Activated CD8-positive, alpha-beta memory T cell treated with anti-CD3 and anti-CD28 coated beads for 1 hour (primary cell): ENCODE measurements around the gene MEF2A.
"Not testable (repeated sequence)": the region's sequence is repeated elsewhere in the genome, so short reads cannot be mapped to it uniquely, and the experiment has no call there.

Experiments used
- DNase-seq, 2 donors: peaks; one replicate each; pipeline ENCODE4 v3.0.0-alpha.2; 2020; ENCODE audit warnings: low read depth in 1 of 2; ENCODE audit errors: extremely low read depth in 1 of 2

The MEF2A gene

DNA sequence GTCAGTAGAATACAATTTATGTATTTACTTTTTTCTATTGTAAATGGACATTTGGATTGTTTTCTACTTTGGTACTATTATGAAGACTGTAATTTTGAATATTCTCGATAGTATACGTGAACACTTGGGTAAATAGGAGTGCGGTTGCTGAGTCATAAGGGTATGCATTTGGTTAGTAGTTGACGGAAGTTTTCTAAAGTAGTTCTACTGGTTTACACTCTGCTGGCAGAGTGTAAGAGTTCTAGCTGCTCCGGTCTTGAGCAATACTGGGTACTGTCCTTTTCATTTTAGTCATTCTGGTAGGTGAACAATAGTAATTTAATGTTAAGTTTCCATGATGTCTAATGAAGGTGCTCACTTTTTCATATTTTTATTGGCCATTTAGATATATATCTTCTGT, 70.0 kb downstream of the MEF2A start:
- DNase-seq, result no peak

DNA sequence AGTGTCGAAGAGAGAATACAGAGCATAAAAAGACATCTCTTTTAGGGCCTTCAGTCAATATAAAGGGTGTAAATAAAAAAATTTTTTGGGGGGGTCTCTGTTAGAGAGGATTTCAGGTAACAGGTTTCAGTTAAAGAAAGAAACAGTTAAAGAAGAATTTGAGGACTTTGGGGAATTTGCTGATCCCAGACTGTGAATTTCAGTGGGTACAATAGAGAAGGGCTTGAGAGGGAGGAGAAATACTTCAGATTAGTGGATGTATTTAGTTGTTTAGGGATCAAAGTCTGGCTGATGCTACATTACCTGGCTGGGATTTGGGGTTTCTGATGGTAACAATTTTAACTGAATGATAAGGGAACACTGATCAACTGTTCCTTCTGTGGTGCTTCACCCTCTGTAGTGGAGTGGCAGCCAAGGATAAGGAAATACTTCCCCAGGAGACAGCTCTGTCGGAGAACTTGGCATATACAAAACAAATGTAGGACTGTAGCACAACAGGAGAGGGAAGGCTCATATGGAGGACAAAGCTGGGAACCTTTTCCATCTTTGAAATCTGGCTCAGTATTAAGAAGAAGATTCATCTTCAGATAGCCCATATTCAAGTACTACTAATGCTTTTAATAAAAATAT, 79.2 kb downstream of the MEF2A start:
- DNase-seq, result no peak

- no peak for DNase-seq
These were observed 79.8 kb downstream of the MEF2A start for GRCh38 chr15:99645543-99645935.

- no peak for DNase-seq
These were observed 80.2 kb downstream of the MEF2A start for GRCh38 chr15:99645951-99646350.

DNA sequence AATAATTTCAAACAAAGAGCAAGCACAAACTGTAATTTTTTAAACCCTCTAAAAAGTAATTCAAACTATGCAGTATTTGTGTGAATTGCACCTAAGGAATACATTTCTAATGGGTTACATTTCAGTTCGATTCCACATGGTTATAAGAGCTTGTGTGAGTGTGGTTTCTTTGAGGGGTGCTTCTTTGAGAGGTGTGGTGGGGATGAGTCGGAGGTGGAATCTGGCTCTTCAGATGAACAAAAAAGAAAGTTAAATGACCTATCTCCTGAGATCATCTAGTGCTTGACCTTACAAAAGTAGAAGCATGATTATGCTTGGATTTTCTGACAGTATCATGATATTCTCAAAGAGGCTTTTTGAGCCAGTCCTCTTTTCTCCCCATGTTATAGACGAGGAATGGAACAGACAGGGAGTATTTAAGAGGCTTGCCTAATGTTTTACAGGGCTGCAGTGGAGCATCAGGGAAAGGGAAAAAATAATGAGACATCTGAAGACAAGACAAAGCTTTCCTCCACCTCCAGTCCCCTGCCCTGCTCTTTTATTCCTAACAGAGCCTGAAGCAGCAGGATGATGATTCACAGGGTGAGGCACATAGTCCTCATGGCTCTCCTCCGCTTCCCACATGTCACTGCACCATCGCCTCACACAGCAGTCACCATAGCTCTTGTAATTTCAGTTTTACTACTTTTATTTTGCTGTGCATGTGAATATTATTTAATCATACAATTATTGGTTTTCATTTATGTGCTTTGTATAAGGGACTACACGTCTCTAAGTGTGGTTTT, 85.4 kb downstream of the MEF2A start:
- no peak for DNase-seq

GRCh38 chr15:99656205-99656604, 90.4 kb downstream of the MEF2A start:
- DNase-seq, result no peak

DNA sequence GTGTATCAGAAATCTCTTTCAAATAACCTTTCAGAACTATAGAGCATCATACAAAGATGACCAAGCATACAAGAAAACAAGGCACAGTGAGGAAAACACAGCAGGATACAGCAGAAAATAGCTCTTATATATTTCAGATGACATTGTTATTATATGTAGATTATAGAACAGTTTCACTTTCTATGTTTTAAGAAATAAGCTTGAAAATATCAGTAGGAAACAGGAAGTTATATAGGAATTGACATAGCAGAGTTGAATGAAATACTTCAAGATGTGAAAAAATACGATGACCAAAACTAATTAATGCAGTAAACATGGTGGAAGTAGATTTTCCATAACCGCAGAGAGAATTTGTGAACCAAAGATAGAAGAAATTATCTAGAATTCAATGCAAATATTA, 92.2 kb downstream of the MEF2A start:
- no peak for DNase-seq

DNA sequence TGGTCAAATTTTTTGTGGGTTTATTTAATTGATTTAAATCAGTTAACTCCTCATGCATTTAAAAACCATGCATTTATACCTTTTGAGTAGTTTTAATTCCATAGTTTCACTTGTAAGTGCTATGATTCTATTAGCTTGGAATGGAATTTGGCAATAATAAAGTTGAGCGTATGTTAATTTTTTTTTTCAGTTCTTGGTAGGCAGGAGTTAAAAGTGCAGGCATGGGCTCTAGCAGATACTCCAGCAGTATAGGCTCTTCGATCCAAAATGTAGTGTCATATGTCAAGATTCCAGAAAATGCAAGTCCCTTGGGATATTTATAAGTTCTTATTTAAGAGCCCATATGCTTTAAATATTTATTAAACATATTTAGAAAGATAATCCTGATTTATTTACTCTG, 97.1 kb downstream of the MEF2A start:
- no peak for DNase-seq

DNA sequence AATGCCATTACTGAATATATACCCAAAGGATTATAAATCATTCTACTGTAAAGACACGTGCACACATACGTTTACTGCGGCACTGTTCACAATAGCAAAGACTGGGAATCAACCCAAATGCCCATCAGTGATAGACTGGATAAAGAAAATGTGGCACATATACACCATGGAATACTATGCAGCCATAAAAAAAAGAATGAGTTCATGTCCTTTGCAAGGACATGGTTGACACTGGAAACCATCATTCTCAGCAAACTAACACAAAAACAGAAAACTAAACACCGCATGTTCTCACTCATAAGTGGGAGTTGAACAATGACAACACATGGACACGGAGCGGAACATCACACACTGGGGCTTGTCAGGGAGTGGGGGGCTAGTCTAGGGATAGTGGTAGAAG, 100.3 kb downstream of the MEF2A start:
- DNase-seq, result not testable (repeated sequence)

DNA sequence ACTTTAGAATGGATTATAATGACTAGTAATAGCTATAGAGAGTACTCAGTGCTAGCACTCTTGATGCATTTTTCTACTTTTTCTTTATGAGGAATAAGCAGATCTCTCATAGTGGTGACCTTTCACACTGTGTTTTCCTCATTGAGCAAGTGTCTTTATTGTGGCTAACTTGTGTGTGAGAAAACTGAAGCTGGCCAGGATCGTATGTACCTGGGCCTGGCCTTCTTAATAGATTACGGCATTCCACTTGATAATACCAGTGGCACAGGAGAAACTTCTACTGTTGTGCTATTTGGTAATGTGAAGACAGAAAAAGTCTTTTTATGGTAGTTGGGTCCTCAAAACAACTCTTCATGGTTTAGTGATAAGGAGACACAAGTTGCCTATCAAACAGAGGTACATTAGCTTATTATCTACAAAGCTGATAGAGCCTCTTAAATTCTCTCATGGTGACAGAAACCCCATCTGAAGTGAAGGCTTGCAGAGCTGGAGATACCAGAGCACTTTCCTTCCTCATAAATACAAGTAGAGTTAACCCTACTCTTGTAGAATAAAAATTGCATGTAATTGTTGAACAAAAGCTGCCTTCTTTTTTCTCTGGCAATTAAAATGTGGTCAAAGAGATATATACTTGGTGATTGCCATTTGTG, 102.9 kb downstream of the MEF2A start:
- no peak for DNase-seq

- DNase-seq, result no peak
These were observed 103.5 kb downstream of the MEF2A start for GRCh38 chr15:99669250-99669649.

DNA sequence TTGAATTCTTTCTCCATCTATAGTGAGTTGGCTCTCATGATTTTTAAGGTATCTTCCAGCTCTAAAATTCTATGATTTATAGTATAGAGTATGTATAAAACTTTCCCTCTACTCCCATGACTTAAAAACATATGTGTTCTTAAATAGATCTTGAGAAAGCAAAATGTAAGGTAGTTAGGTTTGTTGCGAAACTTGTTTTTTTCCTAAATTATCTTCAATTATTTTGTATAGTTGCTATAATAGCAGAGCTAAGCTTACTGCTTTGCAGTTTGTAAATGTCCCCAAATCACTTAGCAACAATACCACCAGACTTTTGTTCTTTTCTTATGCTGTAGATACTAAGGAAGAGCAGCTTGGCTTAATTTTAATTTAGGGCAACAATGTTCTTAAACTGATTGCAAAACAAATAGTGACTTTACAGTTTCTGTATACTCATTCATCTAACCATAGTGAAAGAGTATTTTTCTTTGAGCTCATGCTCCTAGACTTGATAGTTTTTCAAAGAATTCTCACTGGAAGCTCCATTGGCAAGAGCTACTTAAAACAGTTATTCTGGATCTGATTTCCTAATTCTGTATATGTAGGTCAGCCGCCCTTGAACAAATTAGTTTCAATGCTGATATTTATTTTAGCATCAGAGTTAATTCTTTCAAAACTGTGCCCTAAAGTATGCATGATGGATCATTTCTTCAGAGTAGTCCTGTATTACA, 106.3 kb downstream of the MEF2A start:
- DNase-seq, result no peak

DNA sequence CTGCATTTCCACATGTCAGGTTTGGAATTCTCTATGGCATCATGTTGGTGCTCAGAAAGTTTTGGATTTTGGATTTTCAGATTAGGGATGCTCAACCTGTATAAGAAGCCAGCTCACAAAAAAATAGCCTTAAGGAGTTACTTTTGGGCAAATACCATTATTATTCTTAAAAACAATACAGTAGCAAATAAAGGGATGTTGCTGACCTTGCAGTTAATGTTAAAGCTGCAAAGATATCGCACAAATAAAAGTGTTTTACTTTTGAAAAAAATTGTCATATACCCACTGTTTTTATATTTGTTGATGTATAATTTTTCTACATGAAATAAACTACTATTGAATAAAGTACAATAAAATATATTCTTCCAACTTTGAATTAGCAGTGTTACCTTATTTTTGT, 107.3 kb downstream of the MEF2A start:
- no peak for DNase-seq

DNA sequence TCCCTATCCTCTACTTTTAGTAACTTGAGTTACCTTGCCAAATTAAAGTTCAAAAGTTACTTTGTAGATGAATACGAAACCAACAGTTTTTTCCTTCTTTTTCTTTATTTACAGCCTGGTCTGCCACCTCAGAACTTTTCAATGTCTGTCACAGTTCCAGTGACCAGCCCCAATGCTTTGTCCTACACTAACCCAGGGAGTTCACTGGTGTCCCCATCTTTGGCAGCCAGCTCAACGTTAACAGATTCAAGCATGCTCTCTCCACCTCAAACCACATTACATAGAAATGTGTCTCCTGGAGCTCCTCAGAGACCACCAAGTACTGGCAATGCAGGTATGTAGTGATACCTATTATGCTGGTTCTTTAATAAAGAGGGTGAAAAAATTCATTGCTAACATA, 108.5 kb downstream of the MEF2A start:
- no peak for DNase-seq

- DNase-seq, result no peak
These were observed 111.9 kb downstream of the MEF2A start for GRCh38 chr15:99677540-99678134.

DNA sequence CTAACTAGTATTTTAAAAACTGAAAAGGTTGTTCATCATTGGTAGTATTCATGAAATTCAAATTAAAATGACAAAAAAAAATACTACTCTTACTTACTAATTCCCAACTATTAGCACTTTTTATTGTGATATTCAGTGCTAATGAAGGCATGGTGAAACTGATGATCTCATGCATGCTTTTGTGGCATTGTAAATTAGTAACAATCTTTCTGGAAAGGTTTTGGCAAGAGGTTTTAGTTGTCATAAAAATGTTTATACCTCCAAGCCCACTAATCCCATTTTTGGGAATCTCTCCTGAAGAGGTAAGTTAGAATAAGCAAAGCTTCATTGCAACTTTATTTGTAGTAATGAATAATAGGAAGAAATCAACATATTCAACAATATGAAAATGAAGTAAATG, 114.5 kb downstream of the MEF2A start:
- DNase-seq, result no peak

DNA sequence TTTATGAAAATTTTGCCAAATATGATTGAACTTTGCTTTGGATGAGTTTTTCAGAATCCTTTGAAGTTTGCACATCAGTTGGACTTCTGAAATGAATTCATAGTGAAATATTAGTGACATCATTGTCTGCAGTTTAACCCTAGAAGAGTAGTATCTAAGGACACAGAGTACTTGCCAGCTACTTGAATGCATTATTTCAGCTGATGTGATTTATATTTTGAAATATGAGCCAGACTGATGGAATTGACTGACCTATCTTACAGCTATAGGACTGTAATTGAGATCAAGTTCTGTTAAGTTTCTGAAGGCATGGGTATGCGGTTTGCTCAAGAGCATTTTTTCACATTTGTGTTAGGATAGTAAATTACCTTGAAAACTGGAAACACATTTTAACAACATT, 116.2 kb downstream of the MEF2A start:
- no peak for DNase-seq

DNA sequence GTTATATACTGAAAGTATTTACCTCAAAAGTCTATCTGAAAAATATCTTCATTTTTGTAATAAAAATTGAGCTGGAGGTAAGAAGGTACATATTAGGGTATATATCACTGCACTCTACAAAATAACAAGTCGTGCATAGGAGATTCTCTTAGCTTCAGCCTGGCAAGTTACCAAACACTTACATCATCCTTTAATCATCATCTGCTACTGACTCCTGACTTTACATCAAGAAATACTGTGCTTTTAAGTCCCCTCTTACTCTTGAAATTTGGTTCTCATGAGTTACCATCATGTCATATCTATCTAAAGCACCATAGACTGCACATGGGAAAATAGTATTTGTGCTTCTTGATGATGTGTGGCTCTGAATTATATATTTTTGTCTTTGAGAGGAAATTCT, 116.7 kb downstream of the MEF2A start:
- no peak for DNase-seq

- no peak for DNase-seq
These were observed 117.4 kb downstream of the MEF2A start for GRCh38 chr15:99683000-99683670.

GRCh38 chr15:99686290-99686689, 120.5 kb downstream of the MEF2A start:
- no peak for DNase-seq

GRCh38 chr15:99692825-99693224, 127.0 kb downstream of the MEF2A start:
- DNase-seq, result no peak
